Caki2 (cell line): ENCODE data around the gene CYTH2. TPM values are rescaled to one million over a fixed set of nuclear protein-coding genes. Genes with fewer than 3 reads are reported as not detected.
"Not testable (repeated sequence)": the region's sequence is repeated elsewhere in the genome, so short reads cannot be mapped to it uniquely, and the experiment has no call there.

Experiments used
- DNase-seq: peaks from one replicate; pipeline ENCODE4 v3.0.0-alpha.2; 2015; ENCODE audit warnings: low read depth
- in situ Hi-C: cut with HindIII; loops from 2 replicates; pipeline ENCODE4 v1.10.0; 2016; ENCODE audit warnings: low sequenced_read_pairs, low pct_unique_long_range_greater_than_20kb, mixed read lengths
- total RNA-seq: library from RNA; depleted of rRNA; stranded (reverse); fragments of >200 nt; shearing (Covaris generic); gene quantifications from 2 replicates; pipeline ENCODE4 v1.2.3, GENCODE V29; 2014; ENCODE audit warnings: low replicate concordance

Gene CYTH2
- total RNA-seq, 1 experiment from 2014 or later = 164 TPM

DNA sequence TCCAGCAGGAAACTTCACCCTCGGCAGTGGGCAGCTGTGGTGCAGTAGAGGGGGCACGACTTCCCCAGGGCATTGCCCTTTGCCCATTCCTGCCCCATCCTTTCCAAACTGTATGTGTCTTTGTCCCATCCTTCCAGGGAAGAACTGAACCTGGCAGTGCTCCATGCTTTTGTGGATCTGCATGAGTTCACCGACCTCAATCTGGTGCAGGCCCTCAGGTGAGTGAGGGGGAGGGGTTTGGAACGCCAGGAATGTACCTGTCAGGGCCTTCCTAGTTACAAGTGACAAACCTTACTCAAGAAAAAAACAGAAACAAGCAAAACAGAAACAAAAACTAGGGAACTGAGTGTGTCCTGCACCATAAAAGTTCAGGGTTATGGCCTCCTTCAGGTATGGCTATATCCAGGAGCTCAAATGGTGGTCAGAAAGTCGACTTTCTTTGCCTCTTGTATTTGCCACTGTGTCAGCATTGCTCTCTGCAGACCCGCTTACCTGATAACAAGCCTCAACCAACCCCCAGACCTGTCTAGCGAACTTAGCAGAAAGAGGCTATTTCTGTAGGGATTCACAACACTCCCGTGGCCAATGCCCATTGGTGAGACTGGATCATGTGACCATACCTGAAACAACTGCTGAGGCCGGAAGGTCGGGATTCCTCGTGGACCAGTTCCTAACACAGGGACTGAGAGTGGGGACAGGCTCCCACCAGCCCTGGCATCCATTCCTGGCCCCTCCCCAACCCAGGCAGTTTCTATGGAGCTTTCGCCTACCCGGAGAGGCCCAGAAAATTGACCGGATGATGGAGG lies 4.2 kb downstream of the CYTH2 start:
- no peak for DNase-seq
- in situ Hi-C loops = no loop called here

- DNase-seq = no peak
- in situ Hi-C loops = no loop called here
Observed at GRCh38 chr19:48474084-48474592, 5.0 kb downstream of the CYTH2 start.

DNA sequence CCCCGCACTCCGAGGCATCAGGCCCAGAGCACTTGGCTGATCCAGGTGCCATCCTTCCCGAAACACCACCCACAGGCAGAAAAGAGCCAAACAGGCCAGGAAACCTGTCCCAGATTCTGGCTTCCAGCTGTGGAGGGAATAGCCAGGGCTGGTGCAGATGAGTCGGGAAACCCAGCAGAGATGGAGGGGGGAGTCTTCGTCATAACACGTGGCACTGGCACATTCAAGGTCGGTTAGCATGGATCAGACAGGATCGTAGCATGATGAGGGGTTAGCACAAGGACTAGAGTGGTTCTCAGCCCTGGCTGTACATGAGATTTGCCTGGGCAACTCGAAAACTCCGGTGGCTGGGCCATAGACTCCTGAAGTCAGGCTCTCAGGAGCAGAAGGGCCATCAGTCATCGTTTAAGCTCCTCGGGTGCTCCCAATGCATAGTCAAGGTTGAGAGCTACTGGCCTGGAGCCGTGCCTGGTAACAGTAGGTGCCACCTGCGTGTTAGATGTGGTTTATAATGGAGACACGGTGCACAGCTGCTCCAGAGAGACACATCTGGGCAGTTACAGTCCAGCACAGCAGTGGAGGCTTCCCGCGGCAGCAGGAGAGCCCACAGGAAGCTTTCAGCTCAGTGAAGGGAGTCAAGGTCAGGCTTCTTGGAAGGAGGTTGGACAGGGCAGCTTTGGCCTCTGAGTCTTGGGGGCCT lies 6.3 kb downstream of the CYTH2 start:
- DNase-seq = no peak
- in situ Hi-C loops = no loop called here

DNA sequence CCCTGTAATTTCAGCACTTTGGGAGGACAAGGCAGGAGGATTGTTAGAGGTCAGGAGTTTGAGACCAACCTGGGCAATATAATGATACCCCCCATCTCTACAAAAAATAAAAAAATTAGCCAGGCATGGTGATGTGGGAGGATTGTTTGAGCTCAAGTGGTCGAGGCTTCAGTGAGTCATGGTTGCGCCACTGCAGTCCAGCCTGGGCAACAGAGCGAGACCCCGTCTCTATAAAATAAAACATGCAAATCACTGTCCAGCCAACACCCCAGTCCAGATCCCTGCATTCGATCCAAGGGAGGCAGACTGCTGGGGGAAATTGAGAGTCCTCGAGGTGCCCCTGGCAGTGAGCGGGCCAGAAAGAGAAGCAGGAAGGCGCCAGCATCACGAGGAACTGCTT lies 7.0 kb downstream of the CYTH2 start:
- in situ Hi-C loops = no loop called here

DNA sequence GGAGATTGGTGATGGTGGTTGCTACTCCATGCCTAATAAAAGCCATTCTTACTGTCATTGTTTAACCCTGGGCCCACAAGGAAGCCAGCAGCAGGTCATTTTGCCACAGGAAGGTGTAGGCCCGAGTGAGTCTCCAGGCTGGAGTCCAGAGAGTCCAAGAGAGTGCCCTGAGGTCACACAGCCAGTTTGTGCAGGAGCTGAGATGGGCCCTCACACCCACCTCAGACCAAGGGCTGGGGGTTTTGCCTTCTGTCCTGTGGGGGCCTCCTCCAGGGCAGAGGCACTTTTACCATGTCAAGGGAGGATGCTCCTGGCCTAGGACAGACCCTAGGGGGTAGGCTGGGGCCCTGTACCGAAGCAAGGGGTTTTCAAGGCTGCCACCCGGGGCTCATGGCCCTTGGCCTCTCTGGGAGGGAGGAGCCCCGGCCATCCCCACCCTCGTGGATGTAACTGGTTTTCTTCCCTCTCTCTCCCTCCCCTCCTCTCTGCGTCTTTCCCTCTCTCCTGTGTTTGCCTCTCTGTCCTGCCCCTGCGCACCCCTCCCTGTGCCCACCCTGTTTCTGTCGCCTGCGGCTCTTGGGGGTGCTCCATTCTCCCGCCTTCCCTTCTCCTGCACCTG lies 8.0 kb downstream of the CYTH2 start:
- no peak for DNase-seq
- in situ Hi-C loops = no loop called here

More for the DNA sequence above, 7.0 kb downstream of the CYTH2 start:
- DNase-seq = no peak

- no peak for DNase-seq
- in situ Hi-C loops = no loop called here
Observed at GRCh38 chr19:48477698-48478338, 8.6 kb downstream of the CYTH2 start.

DNA sequence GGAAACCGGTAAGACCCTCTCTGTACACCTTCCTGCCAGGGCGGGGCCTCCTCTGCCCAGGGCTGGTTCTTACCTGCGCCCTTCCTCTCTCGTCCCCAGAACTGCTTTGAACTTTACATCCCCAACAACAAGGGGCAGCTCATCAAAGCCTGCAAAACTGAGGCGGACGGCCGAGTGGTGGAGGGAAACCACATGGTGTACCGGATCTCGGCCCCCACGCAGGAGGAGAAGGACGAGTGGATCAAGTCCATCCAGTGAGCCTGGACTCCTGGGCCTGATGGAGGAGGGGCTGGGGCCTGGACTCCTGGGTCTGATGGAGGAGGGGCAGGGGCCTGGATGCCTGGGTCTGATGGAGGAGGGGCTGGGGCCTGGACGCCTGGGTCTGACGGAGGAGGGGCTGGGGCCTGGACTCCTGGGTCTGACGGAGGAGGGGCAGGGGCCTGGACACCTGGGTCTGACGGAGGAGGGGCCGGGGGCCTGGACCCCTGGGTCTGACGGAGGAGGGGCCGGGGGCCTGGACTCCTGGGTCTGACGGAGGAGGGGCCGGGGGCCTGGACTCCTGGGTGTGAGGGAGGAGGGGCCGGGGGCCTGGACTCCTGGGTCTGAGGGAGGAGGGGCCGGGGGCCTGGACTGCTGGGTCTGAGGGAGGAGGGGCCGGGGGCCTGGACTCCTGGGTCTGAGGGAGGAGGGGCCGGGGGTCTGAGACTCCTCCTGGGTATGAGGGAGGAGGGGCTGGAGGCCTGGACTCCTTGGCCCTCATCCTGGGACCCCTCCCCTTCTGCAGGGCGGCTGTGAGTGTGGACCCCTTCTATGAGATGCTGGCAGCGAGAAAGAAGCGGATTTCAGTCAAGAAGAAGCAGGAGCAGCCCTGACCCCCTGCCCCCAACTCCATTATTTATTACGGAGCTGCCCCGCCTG lies 9.4 kb downstream of the CYTH2 start:
- in situ Hi-C loops = no loop called here

GRCh38 chr19:48479686-48480085 lies 10.5 kb downstream of the CYTH2 start:
- no peak for DNase-seq
- in situ Hi-C loops = no loop called here

More for the DNA sequence above, 9.4 kb downstream of the CYTH2 start:
- no peak for DNase-seq

DNA sequence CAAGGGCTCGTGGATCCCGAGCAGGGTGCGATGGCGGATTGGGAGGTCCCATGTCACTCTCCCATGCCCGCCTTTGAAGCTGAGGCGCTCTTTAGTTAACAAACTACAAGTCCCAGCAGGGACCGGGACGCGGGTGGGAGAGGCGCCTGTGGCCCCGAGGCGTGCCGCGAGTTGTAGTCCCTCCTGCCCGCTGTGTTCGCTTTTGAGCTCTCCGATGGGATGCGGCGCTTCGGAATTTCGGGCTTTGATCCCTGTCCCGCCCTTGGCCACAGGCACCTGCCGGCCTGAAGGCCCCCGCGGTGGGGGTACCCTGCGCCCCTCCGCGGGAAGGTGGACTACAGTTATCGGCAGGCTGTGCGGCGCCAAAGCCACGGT lies 11.0 kb downstream of the CYTH2 start:
- no peak for DNase-seq
- in situ Hi-C loops = no loop called here

DNA sequence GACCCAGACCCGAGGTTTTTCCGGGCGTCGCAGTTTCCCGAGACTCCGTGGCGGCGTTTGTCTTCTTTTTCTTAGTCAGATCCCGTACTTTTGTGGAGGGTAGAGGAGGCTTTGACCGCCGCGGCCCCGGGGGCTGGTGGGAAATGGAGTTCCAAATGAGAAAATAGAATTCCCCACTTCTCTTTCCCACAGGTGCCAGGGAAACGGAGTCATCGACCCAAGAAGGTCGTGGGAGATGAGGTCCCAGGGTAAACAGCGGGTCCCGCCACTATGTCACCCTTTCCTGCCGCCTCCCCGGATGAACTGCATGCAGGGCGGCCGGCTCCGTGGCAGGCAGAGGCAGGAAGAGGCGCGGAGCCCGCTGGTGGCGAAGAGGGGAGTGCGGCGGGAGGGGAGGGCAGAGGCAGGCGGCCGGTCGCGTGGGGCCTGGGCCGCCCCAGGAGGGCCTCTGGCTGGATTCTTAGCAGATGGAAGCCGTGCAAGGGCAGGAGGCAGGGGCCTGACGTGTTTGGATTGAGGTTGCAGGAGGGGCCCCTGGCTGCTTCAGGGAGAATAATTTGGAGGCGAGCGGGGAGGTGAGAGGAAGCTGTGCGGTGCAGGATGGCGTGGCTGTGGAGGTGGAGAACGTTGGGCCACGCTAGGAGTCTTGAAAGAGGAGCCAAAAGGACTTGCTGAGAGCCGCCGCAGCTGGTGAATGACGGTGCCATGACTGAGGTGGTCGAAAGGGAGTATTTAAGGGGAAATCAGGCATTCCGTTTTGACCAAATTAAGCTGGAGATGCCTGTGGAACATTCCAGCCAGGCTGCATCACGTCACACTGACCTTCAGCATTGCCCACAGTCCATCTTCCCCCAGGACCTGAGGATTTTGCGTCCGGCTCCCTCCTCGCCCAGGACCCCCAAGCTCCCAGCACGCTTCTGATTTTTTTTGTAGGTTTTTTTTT lies 11.7 kb downstream of the CYTH2 start:
- in situ Hi-C loops = no loop called here

GRCh38 chr19:48481846-48482639 lies 12.9 kb downstream of the CYTH2 start:
- in situ Hi-C loops = no loop called here
- no peak for DNase-seq

More for the DNA sequence above, 11.7 kb downstream of the CYTH2 start:
- no peak for DNase-seq

DNA sequence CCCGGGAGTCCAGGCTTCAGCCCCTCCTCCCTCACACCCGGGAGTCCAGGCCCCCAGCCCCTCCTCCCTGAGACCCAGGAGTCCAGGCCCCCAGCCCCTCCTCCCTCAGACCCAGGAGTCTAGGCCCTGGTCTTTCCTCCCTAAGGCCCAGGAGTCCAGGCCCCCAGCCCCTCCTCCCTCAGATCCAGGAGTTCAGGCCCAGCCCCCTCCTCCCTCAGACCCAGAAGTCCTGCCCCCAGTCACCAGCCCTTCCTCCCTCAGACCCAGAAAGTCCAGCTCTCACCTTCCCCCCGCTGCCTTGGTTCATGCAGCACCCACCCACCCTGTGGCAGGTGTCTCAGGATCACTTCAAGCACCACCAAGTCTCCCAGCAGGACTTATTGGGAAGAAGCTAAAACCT lies 14.1 kb downstream of the CYTH2 start:
- in situ Hi-C loops = no loop called here

GRCh38 chr19:48484247-48484893 lies 15.2 kb downstream of the CYTH2 start:
- no peak for DNase-seq
- in situ Hi-C loops = no loop called here

More for the DNA sequence above, 14.1 kb downstream of the CYTH2 start:
- DNase-seq = no peak

DNA sequence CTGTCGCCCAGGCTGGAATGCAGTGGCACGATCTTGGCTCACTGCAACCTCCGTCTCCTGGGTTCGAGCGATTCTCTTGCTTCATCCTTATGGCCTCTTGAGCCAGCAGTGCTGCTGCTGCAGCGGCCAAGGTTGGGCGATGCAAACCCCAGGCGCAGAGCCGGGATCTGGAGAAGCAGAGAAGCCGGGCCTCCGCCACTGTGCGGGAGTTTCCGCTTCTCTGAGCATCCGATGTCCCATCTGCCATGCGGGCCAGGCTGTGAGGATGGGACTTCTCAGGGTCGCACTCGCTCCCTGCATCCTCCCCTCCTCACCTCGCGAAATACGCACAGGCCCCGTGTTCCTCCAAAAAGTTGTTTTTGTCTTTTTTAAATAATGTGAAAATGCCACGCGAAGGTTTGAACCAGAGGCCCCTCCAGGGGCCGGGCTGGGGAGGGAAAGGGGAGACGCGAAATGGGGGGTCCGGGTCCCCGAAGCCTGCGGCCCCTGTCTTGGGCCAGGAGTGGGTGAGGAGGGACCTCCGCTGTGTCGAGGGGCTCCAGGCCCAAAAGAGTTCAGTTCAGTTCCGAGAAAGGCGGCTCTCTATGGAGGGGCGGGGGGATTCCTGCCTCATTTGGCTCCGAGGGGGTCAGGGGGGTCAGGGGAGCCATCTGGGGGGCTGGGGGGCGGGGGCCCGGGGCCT lies 15.9 kb downstream of the CYTH2 start:
- in situ Hi-C loops = no loop called here
- no peak for DNase-seq

- in situ Hi-C loops, DNase-seq: not testable (repeated sequence)
Observed at GRCh38 chr19:48486706-48487105, 17.5 kb downstream of the CYTH2 start.
